OCI-LY3 (cell line): ENCODE results near the gene CNTN3.

Experiments used
- H2AFZ ChIP-seq: fragments of 200-600, 300-600 bp; shearing (Covaris generic); 2 replicates; pipeline ENCODE4 v1.6.0; 2014; ENCODE audit warnings: antibody characterized with exemption, low read depth, low read length
- H3K27ac ChIP-seq: fragments of 200-600, 300-600 bp; sonication (generic); 2 replicates; pipeline ENCODE4 v1.5.1; 2014; ENCODE audit warnings: mild to moderate bottlenecking, low read length, moderate library complexity, mixed read lengths
- H3K27me3 ChIP-seq: fragments of 200-600, 300-600 bp; sonication (generic); 2 replicates; pipeline ENCODE4 v1.6.1; 2014; ENCODE audit warnings: low read depth, low read length, mixed read lengths
- H3K36me3 ChIP-seq: fragments of 200-600, 300-600 bp; sonication (generic); replicated peaks from 2 replicates; pipeline ENCODE3; 2014; ENCODE audit warnings: low read depth, low read length, mixed read lengths
- H3K4me1 ChIP-seq: fragments of 300-600, 200-600 bp; sonication (generic); 2 replicates; pipeline ENCODE4 v1.6.1; 2014; ENCODE audit warnings: low read length, mixed read lengths
- H3K4me2 ChIP-seq: fragments of 200-600, 300-600 bp; sonication (generic); 2 replicates; pipeline ENCODE4 v1.6.1; 2014; ENCODE audit warnings: low read length, mixed read lengths
- H3K4me3 ChIP-seq: fragments of 300-600, 200-600 bp; sonication (generic); 2 replicates; pipeline ENCODE4 v1.5.1; 2014; ENCODE audit warnings: antibody characterized with exemption, mild to moderate bottlenecking, low read length, moderate library complexity
- H3K79me2 ChIP-seq: fragments of 300-600, 200-600 bp; shearing (Covaris generic); 2 replicates; pipeline ENCODE4 v1.6.1; 2014; ENCODE audit warnings: mild to moderate bottlenecking, low read length, mixed read lengths
- H3K9ac ChIP-seq: fragments of 300-600, 200-600 bp; shearing (Covaris generic); 2 replicates; pipeline ENCODE4 v1.6.0; 2014; ENCODE audit warnings: mild to moderate bottlenecking, low read length, moderate library complexity
- H3K9me3 ChIP-seq: fragments of 200-600, 300-600 bp; shearing (Covaris generic); 2 replicates; pipeline ENCODE4 v1.6.1; 2014; ENCODE audit warnings: low read length, mixed read lengths; ENCODE audit not compliant: insufficient read depth
- H4K20me1 ChIP-seq: fragments of 200-600, 300-600 bp; sonication (generic); 2 replicates; pipeline ENCODE4 v1.6.1; 2016; ENCODE audit warnings: low read length, mixed read lengths; ENCODE audit not compliant: insufficient read depth
- EZH2phosphoT487 ChIP-seq: fragments of 200-600 bp; shearing (Covaris generic); IDR thresholded peaks from 2 replicates; pipeline ENCODE4 v1.6.1; 2018; ENCODE audit warnings: antibody characterized with exemption, mixed run types, low read depth
- TF ChIP-seq, protein P1 (sequence below): fragments of 200-600, 300-600 bp; sonication (generic); IDR thresholded peaks from 2 replicates; pipeline ENCODE4 v1.5.1; 2014; ENCODE audit warnings: antibody characterized with exemption, low read length, low read depth

Gene CNTN3

GRCh38 chr3:74601793-74602192, 12.7 kb downstream of the CNTN3 start:
- H3K4me1 ChIP-seq: no peaks in the 10 kb centered on the region

GRCh38 chr3:74599564-74599963, 14.9 kb downstream of the CNTN3 start:
- Histone ChIP-seq H3K79me2 (no peaks in the 10 kb centered on the region), H3K27me3 (no peaks in the 10 kb centered on the region), H3K4me1 (no peaks in the 10 kb centered on the region), H3K9ac (no peak overlapping the region), H4K20me1 (no peaks in the 10 kb centered on the region), H3K4me3 (no peak overlapping the region), H3K9me3 (no peaks in the 10 kb centered on the region), H2AFZ (no peak overlapping the region), H3K27ac (no peak overlapping the region), H3K4me2 (no peak overlapping the region), H3K36me3 (no peaks in the 10 kb centered on the region)
- TF ChIP-seq, protein P1, sequence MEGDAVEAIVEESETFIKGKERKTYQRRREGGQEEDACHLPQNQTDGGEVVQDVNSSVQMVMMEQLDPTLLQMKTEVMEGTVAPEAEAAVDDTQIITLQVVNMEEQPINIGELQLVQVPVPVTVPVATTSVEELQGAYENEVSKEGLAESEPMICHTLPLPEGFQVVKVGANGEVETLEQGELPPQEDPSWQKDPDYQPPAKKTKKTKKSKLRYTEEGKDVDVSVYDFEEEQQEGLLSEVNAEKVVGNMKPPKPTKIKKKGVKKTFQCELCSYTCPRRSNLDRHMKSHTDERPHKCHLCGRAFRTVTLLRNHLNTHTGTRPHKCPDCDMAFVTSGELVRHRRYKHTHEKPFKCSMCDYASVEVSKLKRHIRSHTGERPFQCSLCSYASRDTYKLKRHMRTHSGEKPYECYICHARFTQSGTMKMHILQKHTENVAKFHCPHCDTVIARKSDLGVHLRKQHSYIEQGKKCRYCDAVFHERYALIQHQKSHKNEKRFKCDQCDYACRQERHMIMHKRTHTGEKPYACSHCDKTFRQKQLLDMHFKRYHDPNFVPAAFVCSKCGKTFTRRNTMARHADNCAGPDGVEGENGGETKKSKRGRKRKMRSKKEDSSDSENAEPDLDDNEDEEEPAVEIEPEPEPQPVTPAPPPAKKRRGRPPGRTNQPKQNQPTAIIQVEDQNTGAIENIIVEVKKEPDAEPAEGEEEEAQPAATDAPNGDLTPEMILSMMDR: no peak
- TF ChIP-seq EZH2phosphoT487: no peak

More at GRCh38 chr3:74601793-74602192, 12.7 kb downstream of the CNTN3 start:
- Histone ChIP-seq H2AFZ (no peak overlapping the region), H4K20me1 (no peaks in the 10 kb centered on the region), H3K9me3 (no peaks in the 10 kb centered on the region), H3K79me2 (no peaks in the 10 kb centered on the region), H3K27ac (no peak overlapping the region), H3K36me3 (no peaks in the 10 kb centered on the region), H3K27me3 (no peaks in the 10 kb centered on the region), H3K4me3 (no peak overlapping the region), H3K4me2 (no peak overlapping the region), H3K9ac (no peak overlapping the region)
- TF ChIP-seq, protein P1: no peak
- TF ChIP-seq EZH2phosphoT487: no peak

- no peak overlapping the region for H3K4me2 ChIP-seq
These were observed 21.3 kb downstream of the CNTN3 start for GRCh38 chr3:74593152-74593551.

DNA sequence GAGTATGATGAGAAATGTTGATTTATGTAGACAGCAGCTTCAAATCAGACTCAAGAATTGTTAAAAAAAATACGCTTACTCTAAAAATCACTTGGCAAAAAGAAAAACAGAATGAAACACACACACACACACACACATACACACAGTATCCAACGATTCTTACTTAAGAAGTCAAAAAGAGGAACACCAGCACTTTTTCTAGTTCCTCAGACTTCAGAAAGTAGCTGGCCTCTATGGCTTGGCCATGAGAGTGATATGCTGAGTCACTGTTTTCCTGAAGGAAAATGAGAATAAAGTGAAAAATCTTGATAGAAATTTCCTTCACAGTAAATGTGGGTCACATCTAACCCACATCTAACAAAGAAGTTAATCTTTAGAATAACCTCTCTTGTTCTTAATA, 22.1 kb downstream of the CNTN3 start:
- H3K27me3 ChIP-seq: no peaks in the 10 kb centered on the region
- H4K20me1 ChIP-seq: no peaks in the 10 kb centered on the region
- H3K4me2 ChIP-seq: no peak overlapping the region
- H3K27ac ChIP-seq: no peak overlapping the region
- H3K4me3 ChIP-seq: no peak overlapping the region
- no peaks in the 10 kb centered on the region for H3K79me2 ChIP-seq
- no peak for TF ChIP-seq EZH2phosphoT487
- TF ChIP-seq, protein P1: no peak
- no peak overlapping the region for H3K9ac ChIP-seq
- H3K36me3 ChIP-seq: no peaks in the 10 kb centered on the region
- H3K4me1 ChIP-seq: no peaks in the 10 kb centered on the region
- H3K9me3 ChIP-seq: no peaks in the 10 kb centered on the region
- H2AFZ ChIP-seq: no peak overlapping the region

More at GRCh38 chr3:74593152-74593551, 21.3 kb downstream of the CNTN3 start:
- H3K27ac ChIP-seq: no peak overlapping the region
- no peak overlapping the region for H2AFZ ChIP-seq
- H3K4me1 ChIP-seq: no peaks in the 10 kb centered on the region
- TF ChIP-seq EZH2phosphoT487: no peak
- TF ChIP-seq, protein P1: no peak
- H3K9me3 ChIP-seq: no peaks in the 10 kb centered on the region
- H3K9ac ChIP-seq: no peak overlapping the region
- H3K27me3 ChIP-seq: no peaks in the 10 kb centered on the region
- no peak overlapping the region for H3K4me3 ChIP-seq
- H3K36me3 ChIP-seq: no peaks in the 10 kb centered on the region
- no peaks in the 10 kb centered on the region for H3K79me2 ChIP-seq
- no peaks in the 10 kb centered on the region for H4K20me1 ChIP-seq
